HL-60 (cell line): ENCODE data around the gene GPN3.
"Not testable (repeated sequence)": the region's sequence is repeated elsewhere in the genome, so short reads cannot be mapped to it uniquely, and the experiment has no call there.

Experiments
- DNase-seq, 2 experiments: peaks; one replicate each; pipeline ENCODE4 v3.0.0-alpha.2; 2010 to 2020; ENCODE audit warnings: low read depth in 1 of 2, low spot score in 1 of 2
- H3K27ac ChIP-seq: fragments of 250-450 bp; sonication (Bioruptor Pico); replicated peaks from 2 replicates; pipeline ENCODE4 v1.5.1; 2020; ENCODE audit warnings: mild to moderate bottlenecking, moderate library complexity
- H3K27me3 ChIP-seq: fragments of 250-450 bp; sonication (Bioruptor Pico); 2 replicates; pipeline ENCODE4 v1.5.1; 2021; ENCODE audit warnings: mild to moderate bottlenecking, moderate library complexity; ENCODE audit not compliant: insufficient read depth, poor library complexity, severe bottlenecking
- H3K4me3 ChIP-seq: replicated peaks from 2 replicates; pipeline ENCODE4 v1.5.1; 2011; ENCODE audit warnings: mild to moderate bottlenecking, control low read depth, low read length; ENCODE audit not compliant: insufficient read depth
- GABPA ChIP-seq: IDR thresholded peaks from 2 replicates; pipeline ENCODE4 v1.6.1; 2012; ENCODE audit warnings: low read depth
- POLR2AphosphoS5 ChIP-seq: IDR thresholded peaks from 2 replicates; pipeline ENCODE4 v1.6.1; 2012; ENCODE audit warnings: low read depth
- REST ChIP-seq: IDR thresholded peaks from 2 replicates; pipeline ENCODE4 v1.6.1; 2012; ENCODE audit warnings: low read depth; ENCODE audit not compliant: insufficient replicate concordance
- SPI1 ChIP-seq: IDR thresholded peaks from 2 replicates; pipeline ENCODE4 v1.6.1; 2012; ENCODE audit warnings: low read depth, mild to moderate bottlenecking, borderline replicate concordance
- TF ChIP-seq, protein P1 (sequence below): IDR thresholded peaks from one replicate; pipeline ENCODE4 v1.5.1; 2011; ENCODE audit warnings: low read length, control low read depth, inconsistent platforms; ENCODE audit not compliant: insufficient read depth

The GPN3 gene

DNA sequence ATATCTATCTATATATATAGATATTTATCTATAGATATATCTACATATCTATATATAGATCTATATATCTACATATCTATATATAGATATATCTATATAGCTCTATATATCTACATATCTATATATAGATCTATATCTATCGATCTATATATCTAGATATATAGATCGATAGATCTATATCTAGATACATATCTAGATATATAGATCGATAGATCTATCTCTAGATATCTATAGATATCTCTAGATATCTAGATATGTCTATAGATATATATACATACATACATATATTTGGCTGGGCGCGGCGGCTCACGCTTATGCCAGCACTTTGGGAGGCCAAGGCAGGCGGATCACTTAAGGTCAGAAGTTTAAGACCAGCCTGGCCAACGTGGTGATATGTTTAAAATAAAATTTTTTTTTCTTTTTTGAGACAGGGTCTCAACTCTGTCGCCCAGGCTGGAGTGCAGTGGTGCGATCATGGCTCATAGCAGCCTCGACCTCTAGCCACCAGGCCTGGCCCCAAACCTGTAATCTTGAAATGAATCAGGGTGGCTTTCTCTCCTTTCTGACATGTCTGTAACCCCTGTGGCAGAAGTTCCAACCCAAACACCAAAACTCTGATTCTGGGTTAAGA lies 36.0 kb downstream of the GPN3 start:
- no peaks in the 10 kb centered on the region for H3K27me3 ChIP-seq
- no peak for DNase-seq
- TF ChIP-seq POLR2AphosphoS5 (no peak), SPI1 (no peak), REST (no peak), GABPA (no peak)
- TF ChIP-seq, protein P1, sequence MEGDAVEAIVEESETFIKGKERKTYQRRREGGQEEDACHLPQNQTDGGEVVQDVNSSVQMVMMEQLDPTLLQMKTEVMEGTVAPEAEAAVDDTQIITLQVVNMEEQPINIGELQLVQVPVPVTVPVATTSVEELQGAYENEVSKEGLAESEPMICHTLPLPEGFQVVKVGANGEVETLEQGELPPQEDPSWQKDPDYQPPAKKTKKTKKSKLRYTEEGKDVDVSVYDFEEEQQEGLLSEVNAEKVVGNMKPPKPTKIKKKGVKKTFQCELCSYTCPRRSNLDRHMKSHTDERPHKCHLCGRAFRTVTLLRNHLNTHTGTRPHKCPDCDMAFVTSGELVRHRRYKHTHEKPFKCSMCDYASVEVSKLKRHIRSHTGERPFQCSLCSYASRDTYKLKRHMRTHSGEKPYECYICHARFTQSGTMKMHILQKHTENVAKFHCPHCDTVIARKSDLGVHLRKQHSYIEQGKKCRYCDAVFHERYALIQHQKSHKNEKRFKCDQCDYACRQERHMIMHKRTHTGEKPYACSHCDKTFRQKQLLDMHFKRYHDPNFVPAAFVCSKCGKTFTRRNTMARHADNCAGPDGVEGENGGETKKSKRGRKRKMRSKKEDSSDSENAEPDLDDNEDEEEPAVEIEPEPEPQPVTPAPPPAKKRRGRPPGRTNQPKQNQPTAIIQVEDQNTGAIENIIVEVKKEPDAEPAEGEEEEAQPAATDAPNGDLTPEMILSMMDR: no peak
- H3K27ac ChIP-seq: no peak overlapping the region; the same call in 1 of the 2 replicates
- peak overlapping the region; percentile 40 for H3K4me3 ChIP-seq

GRCh38 chr12:110429676-110430075 lies 38.4 kb downstream of the GPN3 start:
- H3K27ac ChIP-seq, H3K4me3 ChIP-seq, DNase-seq, H3K27me3 ChIP-seq: not testable (repeated sequence)

DNA sequence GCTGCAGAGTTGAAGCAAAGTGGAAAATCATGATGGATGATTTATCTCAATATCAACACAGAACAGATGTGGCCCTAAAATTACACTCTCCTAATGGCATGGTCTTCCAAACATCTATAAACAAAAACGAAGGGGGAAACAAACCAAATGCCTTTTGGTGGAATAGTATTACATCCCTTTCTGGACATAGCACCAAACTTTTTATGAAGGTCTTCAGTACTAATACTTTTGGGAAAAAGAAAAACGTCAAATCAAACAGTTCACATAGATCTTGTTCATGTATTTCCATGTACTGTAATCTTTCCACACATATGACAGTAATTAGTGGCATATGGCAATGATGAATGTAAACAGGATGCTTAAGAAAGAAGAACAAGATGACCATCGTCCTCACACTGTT lies 41.7 kb downstream of the GPN3 start:
- TF ChIP-seq GABPA: no peak
- TF ChIP-seq SPI1: no peak
- TF ChIP-seq, protein P1: no peak
- no peak for TF ChIP-seq POLR2AphosphoS5
- TF ChIP-seq REST: no peak
- Histone ChIP-seq H3K27ac (no peak overlapping the region), H3K4me3 (no peak overlapping the region), H3K27me3 (no peaks in the 10 kb centered on the region)
- no peak for DNase-seq

- H3K27me3 ChIP-seq: no peaks in the 10 kb centered on the region
- TF ChIP-seq POLR2AphosphoS5: no peak
- TF ChIP-seq, protein P1: no peak
- TF ChIP-seq REST: no peak
- no peak overlapping the region for H3K27ac ChIP-seq
- H3K4me3 ChIP-seq: no peak overlapping the region
- DNase-seq: no peak
Observed at GRCh38 chr12:110424237-110424636, 43.8 kb downstream of the GPN3 start.
